Measurements from ENCODE around the gene KIF5C.

GRCh38 chr2:149042881-149043280 lies 167.9 kb downstream of the KIF5C start:
- TF ChIP-seq CTCF (IDR thresholded peaks at IDR 0.05) (no peak), POLR2A (IDR thresholded peaks at IDR 0.05) (no peak)

Data from Peyer's patch (tissue), 4 donors.